HL-60 (cell line): ENCODE measurements around the gene NOX1.
"Not testable (repeated sequence)": the region's sequence is repeated elsewhere in the genome, so short reads cannot be mapped to it uniquely, and the experiment has no call there.

ENCODE experiments used
- DNase-seq, 2 experiments: peaks; one replicate each; pipeline ENCODE4 v3.0.0-alpha.2; 2010 to 2020; ENCODE audit warnings: low read depth in 1 of 2, low spot score in 1 of 2
- H3K27ac ChIP-seq: fragments of 250-450 bp; sonication (Bioruptor Pico); replicated peaks from 2 replicates; pipeline ENCODE4 v1.5.1; 2020; ENCODE audit warnings: mild to moderate bottlenecking, moderate library complexity
- H3K27me3 ChIP-seq: fragments of 250-450 bp; sonication (Bioruptor Pico); 2 replicates; pipeline ENCODE4 v1.5.1; 2021; ENCODE audit warnings: mild to moderate bottlenecking, moderate library complexity; ENCODE audit not compliant: insufficient read depth, poor library complexity, severe bottlenecking
- H3K4me3 ChIP-seq: replicated peaks from 2 replicates; pipeline ENCODE4 v1.5.1; 2011; ENCODE audit warnings: mild to moderate bottlenecking, control low read depth, low read length; ENCODE audit not compliant: insufficient read depth
- GABPA ChIP-seq: IDR thresholded peaks from 2 replicates; pipeline ENCODE4 v1.6.1; 2012; ENCODE audit warnings: low read depth
- POLR2AphosphoS5 ChIP-seq: IDR thresholded peaks from 2 replicates; pipeline ENCODE4 v1.6.1; 2012; ENCODE audit warnings: low read depth
- SPI1 ChIP-seq: IDR thresholded peaks from 2 replicates; pipeline ENCODE4 v1.6.1; 2012; ENCODE audit warnings: low read depth, mild to moderate bottlenecking, borderline replicate concordance
- TF ChIP-seq, protein P1 (sequence below): IDR thresholded peaks from one replicate; pipeline ENCODE4 v1.5.1; 2011; ENCODE audit warnings: low read length, control low read depth, inconsistent platforms; ENCODE audit not compliant: insufficient read depth
- TF ChIP-seq, protein P2 (sequence below): IDR thresholded peaks from 2 replicates; pipeline ENCODE4 v1.6.1; 2012; ENCODE audit warnings: low read depth; ENCODE audit not compliant: insufficient replicate concordance

Gene NOX1

DNA sequence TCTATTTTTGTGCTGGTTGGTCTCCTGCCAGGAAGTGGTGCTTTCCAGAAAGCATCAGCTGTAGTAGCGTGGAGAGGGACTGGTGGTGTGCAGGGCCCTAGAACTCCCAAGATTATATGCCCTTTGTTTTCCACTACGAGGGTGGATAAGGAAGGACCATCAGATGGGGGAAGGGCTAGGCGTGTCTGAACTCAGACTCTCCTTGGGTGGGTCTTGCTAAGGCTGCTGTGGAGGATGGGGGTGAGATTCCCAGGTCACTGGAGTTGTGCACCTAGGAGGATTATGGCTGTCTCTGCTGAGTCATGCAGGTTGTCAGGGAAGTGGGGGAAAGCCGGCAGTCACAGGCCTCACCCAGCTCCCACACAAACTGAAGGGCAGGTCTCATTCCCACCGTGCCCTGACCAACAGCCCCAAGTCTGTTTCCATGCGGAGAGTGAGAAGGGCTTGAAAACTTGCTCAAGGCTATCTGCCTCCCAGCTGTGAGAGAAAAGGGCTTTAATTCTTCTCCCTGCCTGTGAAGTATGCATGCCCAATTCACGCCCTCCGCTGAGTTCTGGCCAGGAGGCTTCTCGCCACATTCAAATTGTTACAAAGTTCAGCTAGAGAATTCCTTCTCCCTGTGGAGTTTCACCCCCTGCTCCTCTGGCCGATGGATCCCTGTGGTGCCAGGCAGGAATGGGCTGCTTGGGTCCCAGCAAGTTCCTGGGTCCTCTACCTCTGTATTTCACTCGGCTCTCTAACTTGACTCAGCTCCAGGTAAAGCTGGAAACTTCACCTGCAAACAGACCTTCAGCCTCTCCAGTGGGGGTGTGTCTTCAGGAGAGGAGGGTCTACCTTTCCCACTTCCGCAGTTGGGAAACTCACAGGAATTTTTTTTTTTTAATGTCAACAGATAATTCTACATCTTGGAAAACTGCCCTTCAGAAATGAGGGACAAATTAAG is 61.7 kb downstream of the NOX1 start:
- no peak for DNase-seq
- Histone ChIP-seq H3K27ac (no peak overlapping the region), H3K27me3 (no peaks in the 10 kb centered on the region), H3K4me3 (no peak overlapping the region)
- TF ChIP-seq GABPA (no peak), SPI1 (no peak), POLR2AphosphoS5 (no peak)
- TF ChIP-seq, protein P1, sequence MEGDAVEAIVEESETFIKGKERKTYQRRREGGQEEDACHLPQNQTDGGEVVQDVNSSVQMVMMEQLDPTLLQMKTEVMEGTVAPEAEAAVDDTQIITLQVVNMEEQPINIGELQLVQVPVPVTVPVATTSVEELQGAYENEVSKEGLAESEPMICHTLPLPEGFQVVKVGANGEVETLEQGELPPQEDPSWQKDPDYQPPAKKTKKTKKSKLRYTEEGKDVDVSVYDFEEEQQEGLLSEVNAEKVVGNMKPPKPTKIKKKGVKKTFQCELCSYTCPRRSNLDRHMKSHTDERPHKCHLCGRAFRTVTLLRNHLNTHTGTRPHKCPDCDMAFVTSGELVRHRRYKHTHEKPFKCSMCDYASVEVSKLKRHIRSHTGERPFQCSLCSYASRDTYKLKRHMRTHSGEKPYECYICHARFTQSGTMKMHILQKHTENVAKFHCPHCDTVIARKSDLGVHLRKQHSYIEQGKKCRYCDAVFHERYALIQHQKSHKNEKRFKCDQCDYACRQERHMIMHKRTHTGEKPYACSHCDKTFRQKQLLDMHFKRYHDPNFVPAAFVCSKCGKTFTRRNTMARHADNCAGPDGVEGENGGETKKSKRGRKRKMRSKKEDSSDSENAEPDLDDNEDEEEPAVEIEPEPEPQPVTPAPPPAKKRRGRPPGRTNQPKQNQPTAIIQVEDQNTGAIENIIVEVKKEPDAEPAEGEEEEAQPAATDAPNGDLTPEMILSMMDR: no peak
- TF ChIP-seq, protein P2, sequence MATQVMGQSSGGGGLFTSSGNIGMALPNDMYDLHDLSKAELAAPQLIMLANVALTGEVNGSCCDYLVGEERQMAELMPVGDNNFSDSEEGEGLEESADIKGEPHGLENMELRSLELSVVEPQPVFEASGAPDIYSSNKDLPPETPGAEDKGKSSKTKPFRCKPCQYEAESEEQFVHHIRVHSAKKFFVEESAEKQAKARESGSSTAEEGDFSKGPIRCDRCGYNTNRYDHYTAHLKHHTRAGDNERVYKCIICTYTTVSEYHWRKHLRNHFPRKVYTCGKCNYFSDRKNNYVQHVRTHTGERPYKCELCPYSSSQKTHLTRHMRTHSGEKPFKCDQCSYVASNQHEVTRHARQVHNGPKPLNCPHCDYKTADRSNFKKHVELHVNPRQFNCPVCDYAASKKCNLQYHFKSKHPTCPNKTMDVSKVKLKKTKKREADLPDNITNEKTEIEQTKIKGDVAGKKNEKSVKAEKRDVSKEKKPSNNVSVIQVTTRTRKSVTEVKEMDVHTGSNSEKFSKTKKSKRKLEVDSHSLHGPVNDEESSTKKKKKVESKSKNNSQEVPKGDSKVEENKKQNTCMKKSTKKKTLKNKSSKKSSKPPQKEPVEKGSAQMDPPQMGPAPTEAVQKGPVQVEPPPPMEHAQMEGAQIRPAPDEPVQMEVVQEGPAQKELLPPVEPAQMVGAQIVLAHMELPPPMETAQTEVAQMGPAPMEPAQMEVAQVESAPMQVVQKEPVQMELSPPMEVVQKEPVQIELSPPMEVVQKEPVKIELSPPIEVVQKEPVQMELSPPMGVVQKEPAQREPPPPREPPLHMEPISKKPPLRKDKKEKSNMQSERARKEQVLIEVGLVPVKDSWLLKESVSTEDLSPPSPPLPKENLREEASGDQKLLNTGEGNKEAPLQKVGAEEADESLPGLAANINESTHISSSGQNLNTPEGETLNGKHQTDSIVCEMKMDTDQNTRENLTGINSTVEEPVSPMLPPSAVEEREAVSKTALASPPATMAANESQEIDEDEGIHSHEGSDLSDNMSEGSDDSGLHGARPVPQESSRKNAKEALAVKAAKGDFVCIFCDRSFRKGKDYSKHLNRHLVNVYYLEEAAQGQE: no peak

DNA sequence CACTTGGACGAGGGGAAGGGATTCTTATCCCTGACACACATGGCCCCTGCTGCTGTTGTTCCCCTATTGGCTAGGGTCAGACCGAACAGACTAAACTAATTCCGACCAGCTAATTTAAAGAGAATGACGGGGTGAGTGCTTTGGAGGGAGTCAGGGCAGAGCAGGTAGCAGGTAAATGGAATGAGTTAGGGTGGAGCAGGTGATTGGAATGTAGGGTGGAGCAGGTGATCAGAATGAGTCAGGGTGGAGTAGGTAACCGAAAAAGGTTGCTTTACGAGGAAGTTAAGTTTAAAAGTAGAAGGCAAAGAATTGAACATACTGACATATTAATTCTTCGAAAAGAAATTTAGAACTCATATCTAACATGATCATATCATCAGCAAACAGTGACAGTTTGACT is 65.9 kb downstream of the NOX1 start:
- not testable (repeated sequence) for DNase-seq, H3K4me3 ChIP-seq

DNA sequence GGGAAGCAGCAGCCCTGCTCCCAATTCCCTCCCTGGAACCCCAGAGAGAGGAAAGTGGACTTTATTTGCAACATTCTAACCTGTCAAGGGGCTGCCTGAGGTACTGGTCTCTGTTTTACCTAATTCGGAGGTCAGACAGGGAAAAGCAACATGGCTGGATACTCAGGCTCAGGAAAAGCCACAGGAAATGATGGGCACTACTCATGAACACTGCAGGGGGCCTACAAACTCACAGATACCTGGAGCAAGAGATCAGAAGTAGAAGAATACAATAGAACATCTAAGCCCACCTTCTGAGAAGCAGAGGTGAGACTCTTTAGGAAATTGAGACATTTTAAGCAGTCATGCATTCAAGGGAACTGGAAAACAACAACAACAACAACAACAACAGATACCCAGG is 69.4 kb downstream of the NOX1 start:
- no peak overlapping the region for H3K27ac ChIP-seq
- no peak for DNase-seq
- no peak overlapping the region for H3K4me3 ChIP-seq
- TF ChIP-seq SPI1 (no peak), POLR2AphosphoS5 (no peak), GABPA (no peak)
- TF ChIP-seq, protein P2: no peak
- TF ChIP-seq, protein P1: no peak
- H3K27me3 ChIP-seq: no peaks in the 10 kb centered on the region

More for the DNA sequence above, 65.9 kb downstream of the NOX1 start:
- H3K27me3 ChIP-seq, H3K27ac ChIP-seq: not testable (repeated sequence)

DNA sequence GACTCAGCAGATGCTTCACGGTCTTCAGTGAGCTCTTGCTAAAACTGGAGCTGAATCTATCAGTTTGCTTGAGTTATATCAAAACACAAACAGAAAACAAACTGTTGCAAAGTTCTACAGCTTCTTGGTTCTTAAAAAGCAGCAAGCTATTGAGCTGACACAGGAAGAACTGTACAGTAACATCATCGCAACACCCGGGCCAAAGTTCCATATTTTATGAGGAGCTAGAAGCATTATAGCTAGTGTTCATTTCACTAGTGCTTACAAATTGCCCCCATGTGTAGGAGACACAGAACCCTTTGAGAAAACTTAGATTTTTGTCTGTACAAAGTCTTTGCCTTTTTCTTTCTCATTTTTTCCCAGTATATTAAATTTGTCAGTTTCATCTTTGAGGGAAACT is 71.3 kb downstream of the NOX1 start:
- no peak for DNase-seq
- Histone ChIP-seq H3K4me3 (no peak overlapping the region), H3K27me3 (no peaks in the 10 kb centered on the region), H3K27ac (no peak overlapping the region)
- no peak for TF ChIP-seq POLR2AphosphoS5
- no peak for TF ChIP-seq SPI1
- TF ChIP-seq, protein P1: no peak
- no peak for TF ChIP-seq GABPA
- TF ChIP-seq, protein P2: no peak
